Right cardiac atrium (tissue), 5 donors: ENCODE data around the gene PLPP3. TPM values are rescaled to one million over a fixed set of nuclear protein-coding genes. Genes with fewer than 3 reads are reported as not detected.

ENCODE experiments used
- ATAC-seq, 2 donors: fragments of 200-7000 bp; cut with Tn5 transposase; one replicate each; pipeline versions ENCODE4 v1.8.0 to v1.9.1; 2020; ENCODE audit warnings: moderate library complexity in 2 of 2, mild to moderate bottlenecking in 1 of 2
- DNase-seq, 3 donors: peaks; one replicate each; pipeline ENCODE4 v3.0.0-alpha.2; 2020
- H3K27ac ChIP-seq: one replicate; pipeline ENCODE4 v1.5.1; 2013; ENCODE audit warnings: mild to moderate bottlenecking, low read length, control low read depth, moderate library complexity
- H3K27me3 ChIP-seq: one replicate; pipeline ENCODE4 v1.6.1; 2013; ENCODE audit not compliant: control insufficient read depth, insufficient read depth
- H3K4me1 ChIP-seq: one replicate; pipeline ENCODE4 v1.6.1; 2013; ENCODE audit warnings: low read length; ENCODE audit not compliant: control insufficient read depth, insufficient read depth
- H3K4me3 ChIP-seq: one replicate; pipeline ENCODE4 v1.5.1; 2013; ENCODE audit warnings: low read length, control low read depth
- H3K9me3 ChIP-seq: one replicate; pipeline ENCODE4 v1.6.1; 2013; ENCODE audit warnings: low read length; ENCODE audit not compliant: control insufficient read depth
- WGBS: extraction: QIAGEN DNeasy Blood & Tissue Kit; methylation state at CpG from one replicate; pipeline ENCODE4 v1.1.7; 2013; 5-methylcytosine and 5-hydroxymethylcytosine counted together
- intact Hi-C, 4 donors: fragments of 100-400 bp; cut with DNase I; formaldehyde crosslinking; loops; one replicate each; pipeline versions ENCODE4 v1.11.0 to v1.14.0; 2022 to 2023
- polyA plus RNA-seq: library from polyadenylated mRNA; stranded (reverse); fragments of 200-250 nt; gene quantifications from one replicate; pipeline ENCODE4 v1.2.3, GENCODE V29; 2013
- total RNA-seq, 4 donors: library from RNA; stranded (reverse); fragmentation: NEBNext Ultra II Directional; extraction: Animal tissue kit (Norgen Biotek cat#: 25700); gene quantifications; one replicate each; pipeline ENCODE4 v1.2.1, GENCODE V29; 2021
- donor health status: healthy with polysubstance abuse.
- donor health status: DM: no; HTN: yes; CAD: no.
- donor health status: DM: no; HTN: no; CAD: no.
- donor health status: DM: no; HTN: yes; CAD: no; lungs with severe emphysema.
- donor health status: DM: yes; HTN: yes; CAD: no.

The PLPP3 gene
- total and polyA plus RNA-seq, 5 donors, result 47.7 to 120 (median 91.3) TPM

GRCh38 chr1:56547977-56548376 lies 31.4 kb downstream of the PLPP3 start:
- DNase-seq (peak; percentile 51 to 76 (median 65)), ATAC-seq (peak; percentile 50 to 71)
- peaks cover 36% of the 10 kb centered on the region for H3K4me1 ChIP-seq
- H3K27me3 ChIP-seq, result no peaks in the 10 kb centered on the region
- 29% methylated on average over 2 of the region's 2 CpGs for WGBS
- intact Hi-C loops, result no loop called here
- no peak overlapping the region for H3K4me3 ChIP-seq
- no peaks in the 10 kb centered on the region for H3K9me3 ChIP-seq
- peak overlapping the region; percentile 38 for H3K27ac ChIP-seq

GRCh38 chr1:56547473-56547872 lies 31.9 kb downstream of the PLPP3 start:
- peak overlapping the region; percentile 48 for H3K27ac ChIP-seq
- intact Hi-C loops, result no loop called here
- ATAC-seq, result peak in 1 of 2 donors; percentile 52

GRCh38 chr1:56545711-56546110 lies 33.7 kb downstream of the PLPP3 start:
- DNase-seq (peak in 1 of 3 donors; percentile 52), ATAC-seq (peak; percentile 26 to 31)
- Histone ChIP-seq H3K27me3 (no peaks in the 10 kb centered on the region), H3K4me3 (no peak overlapping the region), H3K4me1 (peaks cover 32% of the 10 kb centered on the region), H3K27ac (peak overlapping the region; percentile 60), H3K9me3 (no peaks in the 10 kb centered on the region)
- WGBS, result 64% methylated on average over 8 of the region's 8 CpGs
- intact Hi-C loops, result no loop called here

More at GRCh38 chr1:56547473-56547872, 31.9 kb downstream of the PLPP3 start:
- H3K4me1 ChIP-seq, result peaks cover 35% of the 10 kb centered on the region
- H3K9me3 ChIP-seq, result no peaks in the 10 kb centered on the region
- H3K27me3 ChIP-seq, result no peaks in the 10 kb centered on the region
- no peak overlapping the region for H3K4me3 ChIP-seq
- 16% methylated on average over 1 of the region's 1 CpG for WGBS
- no peak for DNase-seq

- Histone ChIP-seq H3K27ac (no peak overlapping the region), H3K4me1 (peaks cover 25% of the 10 kb centered on the region), H3K9me3 (no peaks in the 10 kb centered on the region), H3K27me3 (no peaks in the 10 kb centered on the region), H3K4me3 (no peak overlapping the region)
- DNase-seq, result no peak
- WGBS, result 80% methylated on average over 2 of the region's 2 CpGs
- no peak for ATAC-seq
- intact Hi-C loops, result no loop called here
These were observed 35.4 kb downstream of the PLPP3 start for GRCh38 chr1:56543783-56544612.

GRCh38 chr1:56542651-56543050 lies 36.7 kb downstream of the PLPP3 start:
- H3K9me3 ChIP-seq, result no peaks in the 10 kb centered on the region
- H3K4me1 ChIP-seq, result peaks cover 26% of the 10 kb centered on the region
- ATAC-seq, result no peak
- no peak overlapping the region for H3K27ac ChIP-seq
- intact Hi-C loops, result no loop called here
- H3K27me3 ChIP-seq, result no peaks in the 10 kb centered on the region
- DNase-seq, result no peak
- no peak overlapping the region for H3K4me3 ChIP-seq
- 86% methylated on average over 5 of the region's 5 CpGs for WGBS

- no peak for DNase-seq
- 85% methylated on average over 1 of the region's 1 CpG for WGBS
- H3K9me3 ChIP-seq, result no peaks in the 10 kb centered on the region
- ATAC-seq, result no peak
- H3K27ac ChIP-seq, result no peak overlapping the region
- H3K4me1 ChIP-seq, result peaks cover 24% of the 10 kb centered on the region
- intact Hi-C loops, result no loop called here
- H3K27me3 ChIP-seq, result no peaks in the 10 kb centered on the region
- H3K4me3 ChIP-seq, result no peak overlapping the region
These were observed 38.0 kb downstream of the PLPP3 start for GRCh38 chr1:56541408-56541807.

GRCh38 chr1:56540467-56540866 lies 38.9 kb downstream of the PLPP3 start:
- H3K4me3 ChIP-seq, result no peak overlapping the region
- ATAC-seq, result no peak
- WGBS, result 51% methylated on average over 2 of the region's 2 CpGs

GRCh38 chr1:56539520-56539931 lies 39.8 kb downstream of the PLPP3 start:
- H3K9me3 ChIP-seq, result no peaks in the 10 kb centered on the region
- intact Hi-C loops, result no loop called here
- peaks cover 18% of the 10 kb centered on the region for H3K4me1 ChIP-seq
- DNase-seq, result no peak
- no peak overlapping the region for H3K4me3 ChIP-seq
- WGBS, result 22% methylated on average over 2 of the region's 2 CpGs
- no peak for ATAC-seq
- peak overlapping the region; percentile 15 for H3K27ac ChIP-seq
- no peaks in the 10 kb centered on the region for H3K27me3 ChIP-seq

More at GRCh38 chr1:56540467-56540866, 38.9 kb downstream of the PLPP3 start:
- intact Hi-C loops, result no loop called here
- no peak for DNase-seq
- H3K4me1 ChIP-seq, result peaks cover 20% of the 10 kb centered on the region
- H3K27me3 ChIP-seq, result no peaks in the 10 kb centered on the region
- H3K9me3 ChIP-seq, result no peaks in the 10 kb centered on the region
- no peak overlapping the region for H3K27ac ChIP-seq

GRCh38 chr1:56538532-56538931 lies 40.8 kb downstream of the PLPP3 start:
- Histone ChIP-seq H3K4me1 (peaks cover 22% of the 10 kb centered on the region), H3K27me3 (no peaks in the 10 kb centered on the region), H3K4me3 (no peak overlapping the region), H3K27ac (no peak overlapping the region), H3K9me3 (no peaks in the 10 kb centered on the region)
- 48% methylated on average over 3 of the region's 3 CpGs for WGBS
- DNase-seq (no peak), ATAC-seq (no peak)
- intact Hi-C loops, result no loop called here

GRCh38 chr1:56537660-56538059 lies 41.7 kb downstream of the PLPP3 start:
- ATAC-seq (no peak), DNase-seq (no peak)
- Histone ChIP-seq H3K4me3 (no peak overlapping the region), H3K9me3 (no peaks in the 10 kb centered on the region), H3K27me3 (no peaks in the 10 kb centered on the region), H3K27ac (peak overlapping the region; percentile 45), H3K4me1 (peaks cover 30% of the 10 kb centered on the region)
- 98% methylated on average over 1 of the region's 1 CpG for WGBS
- intact Hi-C loops, result no loop called here

- DNase-seq (peak in 1 of 3 donors; percentile 52), ATAC-seq (peak; percentile 68 to 78)
- intact Hi-C loops, result no loop called here
- 54% methylated on average over 4 of the region's 4 CpGs for WGBS
- H3K27me3 ChIP-seq, result no peaks in the 10 kb centered on the region
- no peak overlapping the region for H3K4me3 ChIP-seq
- H3K27ac ChIP-seq, result peak overlapping the region; percentile 1
- H3K4me1 ChIP-seq, result peaks cover 39% of the 10 kb centered on the region
- H3K9me3 ChIP-seq, result no peaks in the 10 kb centered on the region
These were observed 43.4 kb downstream of the PLPP3 start for GRCh38 chr1:56535939-56536338.
